B cell (primary cell): ENCODE data around the gene APP. TPM values are rescaled to one million over a fixed set of nuclear protein-coding genes. Genes with fewer than 3 reads are reported as not detected.

Experiments
- ATAC-seq: fragments of 200-7000 bp; cut with Tn5 transposase; one replicate; pipeline ENCODE4 v1.10.0; 2021; ENCODE audit warnings: low read depth, mild to moderate bottlenecking, moderate number of reproducible peaks, moderate library complexity
- CTCF ChIA-PET: fragments of 350-600 bp; sonication (Branson Sonifier 250); formaldehyde crosslinking; loops from one replicate; lab custom pipeline; 2021; ENCODE audit warnings: antibody characterized with exemption, inconsistent platforms; lab: Charles Lee
- POLR2A ChIA-PET: fragments of 350-600 bp; sonication (Branson Sonifier 250); formaldehyde crosslinking; loops from one replicate; lab custom pipeline; 2021; ENCODE audit warnings: antibody characterized with exemption; lab: Charles Lee
- DNase-seq: peaks from one replicate; pipeline ENCODE4 v3.0.0; 2013
- H2AFZ ChIP-seq: 2 replicates; pipeline ENCODE4 v1.6.1; 2012; ENCODE audit warnings: mild to moderate bottlenecking, low read depth, low read length; ENCODE audit not compliant: insufficient read depth, poor library complexity, severe bottlenecking
- H3K27ac ChIP-seq, 2 donors: 1 replicate in 1 of 2; 2 replicates in 1 of 2; pipeline ENCODE4 v1.5.1; 2012 to 2013; ENCODE audit warnings: low read length in 2 of 2, mild to moderate bottlenecking in 2 of 2, moderate library complexity in 1 of 2
- H3K27me3 ChIP-seq, 4 experiments: fragments of 200-600 bp in 1 of 4; sonication (generic) in 1 of 4; replicated peaks in 1 of 4; 1 replicate in 2 of 4; 2 replicates in 2 of 4; pipeline versions ENCODE4 v1.6.1 to v1.7.0; 2013 to 2016; ENCODE audit warnings: low read length in 3 of 4, mild to moderate bottlenecking in 2 of 4, mixed read lengths in 1 of 4, moderate library complexity in 1 of 4; ENCODE audit not compliant: insufficient read depth in 4 of 4, control insufficient read depth in 3 of 4; ENCODE audit errors: control extremely low read depth in 1 of 4
- H3K36me3 ChIP-seq, 2 experiments: replicated peaks in 1 of 2; 1 replicate in 1 of 2; 2 replicates in 1 of 2; pipeline versions ENCODE4 v1.6.1 to v1.7.1; 2013; ENCODE audit warnings: low read length in 1 of 2; ENCODE audit not compliant: insufficient read depth in 2 of 2, control insufficient read depth in 1 of 2; ENCODE audit errors: control extremely low read depth in 1 of 2, extremely low read depth in 1 of 2
- H3K4me1 ChIP-seq, 2 donors: fragments of 200-600 bp in 1 of 2; sonication (generic) in 1 of 2; 1 replicate in 1 of 2; 2 replicates in 1 of 2; pipeline versions ENCODE4 v1.5.1 to v1.6.1; 2013 to 2017; ENCODE audit warnings: low read length in 2 of 2; ENCODE audit not compliant: control insufficient read depth in 2 of 2, insufficient read depth in 2 of 2
- H3K4me2 ChIP-seq: replicated peaks from 2 replicates; pipeline ENCODE3; 2012; ENCODE audit warnings: mild to moderate bottlenecking, low read depth, low read length; ENCODE audit not compliant: poor library complexity, severe bottlenecking
- H3K4me3 ChIP-seq, 5 experiments: fragments of 200-600 bp in 1 of 5; sonication (generic) in 1 of 5; 1 replicate in 3 of 5; 2 replicates in 2 of 5; pipeline versions ENCODE4 v1.5.1 to v1.7.0; 2011 to 2016; ENCODE audit warnings: low read length in 4 of 5, mild to moderate bottlenecking in 4 of 5, low read depth in 2 of 5, control low read depth in 1 of 5, moderate library complexity in 1 of 5; ENCODE audit not compliant: insufficient read depth in 1 of 5; ENCODE audit errors: control extremely low read depth in 1 of 5, extremely low read depth in 1 of 5
- H3K79me2 ChIP-seq: fragments of 200-600 bp; sonication (generic); one replicate; pipeline ENCODE4 v1.6.0; 2016; ENCODE audit warnings: low read length; ENCODE audit not compliant: control insufficient read depth, insufficient read depth
- H3K9ac ChIP-seq: fragments of 200-600 bp; sonication (generic); 2 replicates; pipeline ENCODE4 v1.6.1; 2017; ENCODE audit warnings: mild to moderate bottlenecking, low read length, moderate library complexity
- H3K9me3 ChIP-seq, 3 donors: one replicate each; pipeline versions ENCODE4 v1.6.1 to v1.7.1; 2013; ENCODE audit warnings: low read length in 2 of 3; ENCODE audit not compliant: control insufficient read depth in 2 of 3, insufficient read depth in 1 of 3; ENCODE audit errors: control extremely low read depth in 1 of 3
- H4K20me1 ChIP-seq: 2 replicates; pipeline ENCODE4 v1.6.0; 2012; ENCODE audit warnings: mild to moderate bottlenecking, low read length; ENCODE audit not compliant: insufficient read depth, control insufficient read depth, poor library complexity, severe bottlenecking
- H3K27ac Mint-ChIP-seq: one replicate; pipeline ENCODE4 v1.8.0; 2021; ENCODE audit warnings: mixed read lengths
- H3K27me3 Mint-ChIP-seq: one replicate; pipeline ENCODE4 v1.8.0; 2021; ENCODE audit warnings: mixed read lengths
- H3K4me1 Mint-ChIP-seq: one replicate; pipeline ENCODE4 v1.8.0; 2021; ENCODE audit warnings: mixed read lengths
- H3K4me3 Mint-ChIP-seq: one replicate; pipeline ENCODE4 v1.8.0; 2021; ENCODE audit warnings: mixed read lengths
- H3K9me3 Mint-ChIP-seq: one replicate; pipeline ENCODE4 v1.8.0; 2022; ENCODE audit warnings: mixed read lengths; ENCODE audit not compliant: insufficient read depth
- CTCF ChIP-seq: fragments of 200-600 bp; IDR thresholded peaks from one replicate; pipeline ENCODE4 v1.8.0; 2022; ENCODE audit warnings: antibody characterized with exemption, mild to moderate bottlenecking
- EZH2 ChIP-seq: IDR thresholded peaks from 2 replicates; pipeline ENCODE4 v1.6.1; 2012; ENCODE audit warnings: borderline replicate concordance, low read depth, mild to moderate bottlenecking, moderate library complexity, low read length; ENCODE audit not compliant: insufficient read depth, poor library complexity, severe bottlenecking
- WGBS: methylation state at CpG from one replicate; pipeline ENCODE4 v1.1.5; 2013; ENCODE audit warnings: missing lambda C conversion rate; ENCODE audit not compliant: insufficient coverage; 5-methylcytosine and 5-hydroxymethylcytosine counted together
- intact Hi-C: fragments of 100-400 bp; cut with micrococcal nuclease; formaldehyde crosslinking; loops from one replicate; pipeline ENCODE4 v1.10.0; 2022
- polyA plus RNA-seq: library from polyadenylated mRNA; depleted of rRNA; stranded (reverse); fragments of >200 nt; gene quantifications from 2 replicates; pipeline ENCODE4 v1.2.3, GENCODE V29; 2012
- total RNA-seq, 2 donors: library from RNA; stranded (reverse); fragments of 120-200 nt in 1 of 2; gene quantifications; 1 replicate in 1 of 2; 2 replicates in 1 of 2; pipeline versions ENCODE4 v1.2.3 to v1.2.4, GENCODE V29; 2013 to 2022

The APP gene
- total and polyA plus RNA-seq, 2 donors (not counting 1 experiment from before 2014, with no cell fraction given): 28.3 to 34.7 TPM

- no peak overlapping the region for H3K4me3 ChIP-seq
- POLR2A ChIA-PET: no interaction called here
- H3K4me2 ChIP-seq: no peak overlapping the region
- H3K4me1 ChIP-seq: no peaks in the 10 kb centered on the region
- no peak overlapping the region for H3K9ac ChIP-seq
- CTCF ChIA-PET: interaction anchor here (1.7 kb wide), 1 partner anchor 24 kb away, joined by 4 read pairs; no protein-coding TSS in a partner anchor
- WGBS: no CpG with 5 or more reads among the region's 3 CpGs
- no peaks in the 10 kb centered on the region for H3K9me3 ChIP-seq
- no peak overlapping the region for H3K27ac ChIP-seq
- Mint-ChIP-seq H3K9me3 (no peaks in the 10 kb centered on the region), H3K27me3 (no peaks in the 10 kb centered on the region), H3K27ac (no peak overlapping the region), H3K4me1 (no peaks in the 10 kb centered on the region), H3K4me3 (no peak overlapping the region)
- TF ChIP-seq CTCF: no peak
- no peak for TF ChIP-seq EZH2
- DNase-seq: no peak
- ATAC-seq: no peak
- H3K27me3 ChIP-seq: no peaks in the 10 kb centered on the region
- H3K79me2 ChIP-seq: no peaks in the 10 kb centered on the region
- intact Hi-C loops: no loop called here
- no peaks in the 10 kb centered on the region for H4K20me1 ChIP-seq
- H2AFZ ChIP-seq: no peak overlapping the region
- H3K36me3 ChIP-seq: peaks cover 1 to 5% of the 10 kb centered on the region in 2 experiments
Measured at GRCh38 chr21:25983745-25984144, 186.8 kb downstream of the APP start.

GRCh38 chr21:25980710-25981109, 189.9 kb downstream of the APP start:
- Histone ChIP-seq H3K4me1 (no peaks in the 10 kb centered on the region), H3K27me3 (no peaks in the 10 kb centered on the region), H3K27ac (no peak overlapping the region), H3K9ac (no peak overlapping the region), H3K79me2 (no peaks in the 10 kb centered on the region), H3K4me2 (no peak overlapping the region), H4K20me1 (no peaks in the 10 kb centered on the region), H3K36me3 (peaks cover 6 to 9% of the 10 kb centered on the region in 2 experiments), H2AFZ (no peak overlapping the region), H3K4me3 (no peak overlapping the region), H3K9me3 (no peaks in the 10 kb centered on the region)
- no peaks in the 10 kb centered on the region for H3K27me3 Mint-ChIP-seq
- H3K27ac Mint-ChIP-seq: no peak overlapping the region
- H3K9me3 Mint-ChIP-seq: no peaks in the 10 kb centered on the region
- WGBS: 95% methylated on average over 3 of the region's 3 CpGs
- no peak for TF ChIP-seq EZH2
- TF ChIP-seq CTCF: no peak
- POLR2A ChIA-PET: interaction anchor here (0.5 kb wide), 1 partner anchor 205 kb away, joined by 3 read pairs; no protein-coding TSS in a partner anchor
- ATAC-seq: no peak
- intact Hi-C loops: no loop called here
- no peaks in the 10 kb centered on the region for H3K4me1 Mint-ChIP-seq
- H3K4me3 Mint-ChIP-seq: no peak overlapping the region
- CTCF ChIA-PET: no interaction called here
- no peak for DNase-seq
